NCI-H2227 (cell line): ENCODE results near the gene CAPN9.
"Not testable (repeated sequence)": the region's sequence is repeated elsewhere in the genome, so short reads cannot be mapped to it uniquely, and the experiment has no call there.

ENCODE experiments used
- DNase-seq: peaks from one replicate; lab custom pipeline; 2025; ENCODE audit not compliant: unreplicated experiment; lab: John Stamatoyannopoulos, UW

CAPN9 gene

DNA sequence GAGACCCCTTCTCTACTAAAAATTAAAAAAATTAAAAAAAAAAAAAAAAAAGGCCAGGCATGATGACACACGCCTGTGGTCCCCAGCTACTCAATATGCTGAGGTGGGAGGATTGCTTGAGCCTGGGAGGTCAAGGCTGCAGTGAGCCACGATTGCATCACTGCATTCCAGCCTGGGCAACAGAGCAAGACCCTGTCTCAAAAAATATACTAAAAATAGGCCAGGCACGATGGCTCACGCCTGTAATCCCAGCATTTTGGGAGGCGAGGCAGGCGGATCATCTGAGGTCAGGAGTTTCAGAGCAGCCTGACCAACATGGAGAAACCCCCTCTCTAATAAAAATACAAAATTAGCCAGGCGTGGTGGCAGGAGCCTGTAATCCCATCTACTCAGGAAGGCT lies 98.0 kb downstream of the CAPN9 start:
- DNase-seq = not testable (repeated sequence)

DNA sequence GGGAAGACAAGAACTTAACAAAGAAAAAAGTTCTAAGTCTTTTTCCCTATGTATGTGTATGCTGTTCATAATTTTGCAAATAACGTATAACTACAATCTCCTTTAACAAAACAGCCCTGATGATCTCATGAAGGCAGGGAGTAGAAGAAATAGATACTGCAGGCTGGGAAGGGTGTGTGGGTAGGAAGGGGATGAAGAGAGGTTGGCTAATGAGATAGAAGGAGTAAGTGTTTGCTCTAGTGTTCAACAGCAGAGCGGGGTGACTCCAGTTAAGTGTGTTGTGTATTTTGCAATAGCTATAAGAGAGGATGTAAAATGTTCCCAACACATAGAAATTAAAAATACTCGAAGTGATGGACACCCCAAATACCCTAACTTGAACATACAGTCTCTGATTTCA lies 101.0 kb downstream of the CAPN9 start:
- no peak for DNase-seq

- DNase-seq = no peak
Measured at GRCh38 chr1:230849451-230850224, 102.5 kb downstream of the CAPN9 start.

DNA sequence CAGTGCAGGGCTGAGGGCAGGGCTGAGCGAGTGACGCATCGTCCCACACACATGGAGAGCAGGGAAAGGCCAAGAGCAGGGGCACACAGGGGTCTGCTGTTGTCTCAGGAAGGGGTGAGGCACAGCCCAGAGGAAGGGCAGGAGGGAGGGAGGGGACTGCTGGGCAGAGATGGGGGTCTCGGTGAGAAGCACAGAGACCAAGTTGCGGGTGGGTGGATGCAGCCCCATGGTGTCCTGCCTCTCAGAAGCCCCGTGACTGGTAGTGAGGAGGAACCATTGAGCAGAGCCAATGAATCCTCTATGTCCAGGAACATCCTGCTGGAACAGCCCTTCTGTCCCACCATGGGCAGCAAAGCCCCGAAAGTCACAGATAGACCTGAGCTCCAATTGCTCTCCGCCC lies 103.4 kb downstream of the CAPN9 start:
- DNase-seq = no peak

GRCh38 chr1:230851291-230851691 lies 104.1 kb downstream of the CAPN9 start:
- no peak for DNase-seq
